ENCODE measurements around the gene PIEZO2.

The PIEZO2 gene

DNA sequence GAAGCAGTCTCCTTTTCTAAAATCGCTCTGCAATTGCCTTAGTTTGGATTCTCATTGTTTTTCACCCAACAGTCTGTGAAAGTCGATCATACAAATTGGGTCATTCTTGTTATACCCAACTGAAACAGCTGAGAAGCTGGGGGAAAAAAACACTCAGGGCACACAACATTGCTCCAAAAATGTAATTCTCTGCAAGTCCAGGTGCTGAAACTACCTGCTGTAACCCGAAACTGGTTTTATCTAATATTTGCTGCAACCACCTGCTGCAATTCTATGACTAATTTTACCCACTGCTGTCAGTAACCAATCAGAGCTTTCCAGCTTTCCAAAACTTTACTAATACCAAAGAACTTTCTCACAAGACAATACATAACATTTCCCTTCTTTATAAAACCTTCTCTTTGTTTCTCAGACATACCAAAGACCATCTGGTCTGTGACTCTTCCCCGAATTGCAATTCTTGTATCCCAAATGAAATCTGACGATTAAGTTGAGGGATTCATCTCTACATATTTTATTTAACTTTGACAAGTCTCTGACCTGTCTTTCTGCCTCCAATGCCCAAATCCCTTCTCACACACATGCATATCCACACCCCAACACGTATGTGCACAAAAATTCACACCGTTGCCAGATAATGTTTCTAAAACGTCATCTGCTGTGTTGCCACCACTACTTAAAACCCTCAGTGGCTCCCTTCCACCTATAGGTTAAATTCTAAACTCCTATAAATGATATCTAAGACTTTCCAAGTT lies 198.3 kb downstream of the PIEZO2 start:
- Mint-ChIP-seq H3K27ac (no peak overlapping the region), H3K4me1 (peaks cover 5% of the 10 kb centered on the region)
- TF ChIP-seq CTCF (IDR thresholded peaks at IDR 0.05; ENCODE audit: unreplicated experiment in 3 of 3) = no peak

DNA sequence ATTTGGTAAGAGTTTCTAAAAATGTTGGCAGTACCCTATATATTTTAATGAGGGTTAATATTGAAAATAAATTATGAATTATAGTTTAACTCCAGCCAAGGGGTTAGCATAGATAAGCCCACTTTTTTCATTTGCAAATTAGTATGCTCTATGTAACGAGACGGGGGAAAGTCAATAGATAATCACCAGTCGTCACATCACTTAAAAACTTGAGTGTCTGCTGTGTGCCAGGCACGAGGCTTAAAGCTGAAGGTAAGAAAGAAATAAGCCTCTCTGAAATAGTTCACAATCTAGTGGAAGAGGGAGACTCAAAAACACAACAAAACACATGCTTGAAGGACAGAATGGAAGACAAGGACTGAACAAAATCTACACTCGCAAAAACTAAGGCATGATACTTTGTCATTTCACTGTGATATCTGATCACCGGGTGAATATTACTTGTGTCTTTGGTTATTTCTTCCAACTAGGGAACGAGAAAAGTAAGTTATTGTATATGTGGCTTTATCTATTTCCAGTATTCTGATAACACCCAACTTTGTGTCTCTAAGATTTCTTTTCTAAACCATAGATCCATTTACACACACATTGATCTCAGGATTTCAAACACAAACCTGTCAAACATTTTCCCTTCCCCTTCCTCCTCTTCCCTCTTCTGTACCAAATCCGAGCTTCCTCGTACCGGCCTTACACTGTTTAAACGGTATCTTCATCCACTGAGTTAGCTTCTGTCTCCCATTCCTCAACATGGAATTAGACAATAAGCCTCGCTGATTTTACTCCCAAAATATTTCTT lies 199.1 kb downstream of the PIEZO2 start:
- peaks cover 35% of the 10 kb centered on the region for H3K9me3 Mint-ChIP-seq
- H3K36me3 Mint-ChIP-seq (ENCODE audit: low read depth) = peaks cover 23% of the 10 kb centered on the region
- peaks cover 5% of the 10 kb centered on the region for H3K4me1 Mint-ChIP-seq
- TF ChIP-seq CTCF (IDR thresholded peaks at IDR 0.05; ENCODE audit: unreplicated experiment in 3 of 3) = no peak
- no peak overlapping the region for H3K27ac Mint-ChIP-seq
- no peak overlapping the region for H3K4me3 Mint-ChIP-seq
- H3K27me3 Mint-ChIP-seq (ENCODE audit: low read depth) = peaks cover 4% of the 10 kb centered on the region

More for the DNA sequence above, 198.3 kb downstream of the PIEZO2 start:
- H3K36me3 Mint-ChIP-seq (ENCODE audit: low read depth) = peaks cover 16% of the 10 kb centered on the region
- H3K4me3 Mint-ChIP-seq = no peak overlapping the region
- H3K9me3 Mint-ChIP-seq = peaks cover 27% of the 10 kb centered on the region
- peaks cover 4% of the 10 kb centered on the region for H3K27me3 Mint-ChIP-seq (ENCODE audit: low read depth)

GRCh38 chr18:10949655-10950054 lies 199.7 kb downstream of the PIEZO2 start:
- TF ChIP-seq CTCF (IDR thresholded peaks at IDR 0.05; ENCODE audit: unreplicated experiment in 3 of 3) = no peak
- Mint-ChIP-seq H3K27ac (no peak overlapping the region), H3K9me3 (peaks cover 41% of the 10 kb centered on the region), H3K36me3 (ENCODE audit: low read depth) (peaks cover 25% of the 10 kb centered on the region), H3K27me3 (ENCODE audit: low read depth) (peaks cover 4% of the 10 kb centered on the region), H3K4me3 (no peak overlapping the region), H3K4me1 (peaks cover 5% of the 10 kb centered on the region)

DNA sequence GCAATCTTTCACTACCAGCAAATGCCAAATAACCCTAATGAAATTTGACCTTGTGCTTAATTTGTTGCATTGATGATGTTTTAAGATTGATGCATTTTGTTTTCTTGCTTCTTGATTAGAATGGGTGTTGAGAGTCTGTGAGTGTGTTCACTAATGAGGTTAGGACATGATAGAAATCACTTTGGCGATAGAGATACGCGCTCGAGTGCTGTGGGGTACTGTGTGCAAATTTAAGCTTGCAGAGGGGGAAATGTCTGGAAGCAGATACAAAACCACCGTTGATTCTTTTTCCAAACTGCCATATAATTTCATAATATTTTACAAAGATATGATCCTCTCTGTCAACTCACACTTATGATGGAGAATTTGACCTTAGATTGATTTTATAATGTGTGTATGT lies 200.9 kb downstream of the PIEZO2 start:
- Mint-ChIP-seq H3K27me3 (ENCODE audit: low read depth) (peaks cover under 1% of the 10 kb centered on the region), H3K4me3 (no peak overlapping the region), H3K36me3 (ENCODE audit: low read depth) (peaks cover 33% of the 10 kb centered on the region), H3K9me3 (peaks cover 48% of the 10 kb centered on the region), H3K27ac (no peak overlapping the region), H3K4me1 (peaks cover 1% of the 10 kb centered on the region)
- TF ChIP-seq CTCF (IDR thresholded peaks at IDR 0.05; ENCODE audit: unreplicated experiment in 3 of 3) = no peak

DNA sequence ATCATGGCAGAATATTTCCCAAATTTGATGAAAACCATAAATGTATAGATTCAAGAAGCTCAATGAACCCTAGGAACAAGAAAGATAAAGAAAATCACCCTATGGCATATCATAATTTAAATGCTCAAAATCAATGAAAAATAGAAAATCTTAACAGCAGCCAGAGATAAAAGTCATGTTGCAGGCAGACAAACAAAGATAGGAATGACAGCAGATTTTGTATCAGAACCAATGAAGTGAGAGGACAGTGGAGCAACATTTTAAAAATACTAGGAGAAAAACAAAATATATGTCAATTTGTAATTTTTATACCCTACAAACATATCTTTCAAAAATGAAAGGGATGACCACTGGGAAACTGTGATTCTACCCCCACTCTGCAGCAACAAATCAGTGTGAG lies 203.3 kb downstream of the PIEZO2 start:
- Mint-ChIP-seq H3K9me3 (peaks cover 66% of the 10 kb centered on the region), H3K36me3 (ENCODE audit: low read depth) (peaks cover 42% of the 10 kb centered on the region), H3K27ac (no peak overlapping the region), H3K4me3 (no peak overlapping the region), H3K27me3 (ENCODE audit: low read depth) (no peaks in the 10 kb centered on the region), H3K4me1 (no peaks in the 10 kb centered on the region)
- no peak for TF ChIP-seq CTCF (IDR thresholded peaks at IDR 0.05; ENCODE audit: unreplicated experiment in 3 of 3)

All from nephron (organoid).